K562 (cell line): ENCODE results near the gene RAB31. TPM values are rescaled to one million over a fixed set of nuclear protein-coding genes. Genes with fewer than 3 reads are reported as not detected.

ENCODE experiments used
- ATF7 ChIP-seq: fragments of 450-650 bp; IDR thresholded peaks from 2 replicates; pipeline ENCODE4 v1.7.1; 2014; ENCODE audit warnings: mild to moderate bottlenecking, moderate library complexity
- CAMTA2 ChIP-seq: fragments of 250-450 bp; sonication (Bioruptor Pico); conservative IDR thresholded peaks from 2 replicates; pipeline ENCODE4 v1.5.1; 2022
- DPF2 ChIP-seq: fragments of 450-650 bp; IDR thresholded peaks from 2 replicates; pipeline ENCODE4 v1.6.1; 2016
- ETV6 ChIP-seq, 3 experiments: fragments of 150-350 bp in 1 of 3; sonication (generic) in 1 of 3; formaldehyde crosslinking in 1 of 3; IDR thresholded peaks; 2 replicates each; pipeline versions ENCODE4 v1.6.1 to v1.8.0; 2014 to 2022; ENCODE audit warnings: borderline replicate concordance in 2 of 3, low read depth in 2 of 3, antibody characterized with exemption in 1 of 3, low read length in 1 of 3, mild to moderate bottlenecking in 1 of 3, missing genetic modification reagents in 1 of 3
- FOXA1 ChIP-seq: fragments of 450-650 bp; IDR thresholded peaks from 2 replicates; pipeline ENCODE4 v1.6.1; 2016; ENCODE audit warnings: mild to moderate bottlenecking, borderline replicate concordance
- FOXJ3 ChIP-seq: sonication (generic); formaldehyde crosslinking; IDR thresholded peaks from 2 replicates; pipeline ENCODE4 v1.4.0; 2020; ENCODE audit warnings: mild to moderate bottlenecking, missing genetic modification reagents
- MEF2A ChIP-seq: IDR thresholded peaks from 2 replicates; pipeline ENCODE4 v1.6.1; 2011; ENCODE audit warnings: low read depth, mild to moderate bottlenecking, low read length, moderate library complexity; ENCODE audit not compliant: control insufficient read depth
- MEIS2 ChIP-seq: fragments of 450-650 bp; IDR thresholded peaks from 2 replicates; pipeline ENCODE4 v1.6.1; 2014; ENCODE audit warnings: mild to moderate bottlenecking; ENCODE audit not compliant: partially characterized antibody
- NBN ChIP-seq: fragments of 450-650 bp; IDR thresholded peaks from 2 replicates; pipeline ENCODE4 v1.6.1; 2016; ENCODE audit warnings: low read depth, mild to moderate bottlenecking
- NCOA1 ChIP-seq: fragments of 450-650 bp; IDR thresholded peaks from 2 replicates; pipeline ENCODE4 v1.6.1; 2016; ENCODE audit warnings: low read depth
- NONO ChIP-seq, 2 experiments: fragments of 200-400 bp in 1 of 2; fragments of 450-650 bp in 1 of 2; formaldehyde crosslinking in 1 of 2; IDR thresholded peaks; 2 replicates each; pipeline ENCODE4 v1.6.1; 2017; ENCODE audit warnings: low read depth in 2 of 2, mild to moderate bottlenecking in 2 of 2, moderate library complexity in 2 of 2, low read length in 1 of 2
- POLR3G ChIP-seq: IDR thresholded peaks from 2 replicates; pipeline ENCODE4 v1.6.1; 2011; ENCODE audit not compliant: insufficient read length, insufficient replicate concordance; ENCODE audit errors: extremely low read depth
- RHOXF2B ChIP-seq: fragments of 250-450 bp; sonication (Bioruptor Pico); conservative IDR thresholded peaks from 2 replicates; pipeline ENCODE4 v1.5.1; 2021
- SRSF7 ChIP-seq: fragments of 200-400 bp; formaldehyde crosslinking; optimal IDR thresholded peaks from 2 replicates; pipeline ENCODE3; 2017; ENCODE audit warnings: mild to moderate bottlenecking, low read depth, low read length
- TEAD2 ChIP-seq: fragments of 450-650 bp; IDR thresholded peaks from 2 replicates; pipeline ENCODE4 v1.6.1; 2016; ENCODE audit warnings: missing genetic modification characterization, control low read depth, missing compliant biosample characterization
- TFAM ChIP-seq: fragments of 250-450 bp; sonication (Bioruptor Pico); conservative IDR thresholded peaks from 2 replicates; pipeline ENCODE4 v1.5.0; 2021; ENCODE audit warnings: mild to moderate bottlenecking, moderate library complexity
- THRAP3 ChIP-seq: fragments of 450-650 bp; IDR thresholded peaks from 2 replicates; pipeline ENCODE4 v1.6.1; 2016; ENCODE audit warnings: mild to moderate bottlenecking, inconsistent platforms, borderline replicate concordance
- XRCC3 ChIP-seq: fragments of 450-650 bp; IDR thresholded peaks from 2 replicates; pipeline ENCODE4 v1.6.1; 2017; ENCODE audit warnings: mild to moderate bottlenecking, moderate library complexity
- ZFPM2 ChIP-seq: fragments of 250-450 bp; sonication (Bioruptor Pico); IDR thresholded peaks from 2 replicates; pipeline ENCODE4 v1.5.1; 2022; ENCODE audit warnings: mild to moderate bottlenecking
- polyA plus RNA-seq, 8 experiments: library from polyadenylated mRNA; depleted of rRNA in 4 of 8; stranded (reverse) in 5 of 8; unstranded in 3 of 8; fragments of >200 nt; fragmentation: Nextera tagmentation in 2 of 8; fragmentation: Illumina TruSeq in 1 of 8; extraction: Ambion mirVana in 2 of 8; extraction: Trizol in 1 of 8; gene quantifications; 2 replicates each; pipeline versions ENCODE4 v1.2.1 to v1.2.3, GENCODE V29; 2011 to 2014; ENCODE audit warnings: inconsistent platforms in 1 of 8, missing spikeins in 1 of 8
- total RNA-seq, 7 experiments: library from RNA; depleted of rRNA in 6 of 7; stranded (reverse); fragments of >200 nt in 6 of 7; fragmentation: Illumina TruSeq in 2 of 7; extraction: Trizol in 2 of 7; gene quantifications; 2 replicates each; pipeline versions ENCODE4 v1.2.1 to v1.2.3, GENCODE V29; 2011 to 2021; ENCODE audit warnings: low replicate concordance in 1 of 7
- TF ChIP-seq, protein P1 (sequence below): fragments of 450-650 bp; IDR thresholded peaks from 2 replicates; pipeline ENCODE4 v1.6.1; 2017; ENCODE audit warnings: mild to moderate bottlenecking, moderate library complexity
- TF ChIP-seq, protein P2 (sequence below): fragments of 450-650 bp; formaldehyde crosslinking; IDR thresholded peaks from 2 replicates; pipeline ENCODE4 v1.4.0; 2022; ENCODE audit warnings: missing genetic modification characterization

Gene RAB31
- total and polyA plus RNA-seq, 9 of the 15 experiments (the other 6 are each of a cell fraction or from before 2014, with no cell fraction given), result 20.7 to 70.4 (median 41.3) TPM

DNA sequence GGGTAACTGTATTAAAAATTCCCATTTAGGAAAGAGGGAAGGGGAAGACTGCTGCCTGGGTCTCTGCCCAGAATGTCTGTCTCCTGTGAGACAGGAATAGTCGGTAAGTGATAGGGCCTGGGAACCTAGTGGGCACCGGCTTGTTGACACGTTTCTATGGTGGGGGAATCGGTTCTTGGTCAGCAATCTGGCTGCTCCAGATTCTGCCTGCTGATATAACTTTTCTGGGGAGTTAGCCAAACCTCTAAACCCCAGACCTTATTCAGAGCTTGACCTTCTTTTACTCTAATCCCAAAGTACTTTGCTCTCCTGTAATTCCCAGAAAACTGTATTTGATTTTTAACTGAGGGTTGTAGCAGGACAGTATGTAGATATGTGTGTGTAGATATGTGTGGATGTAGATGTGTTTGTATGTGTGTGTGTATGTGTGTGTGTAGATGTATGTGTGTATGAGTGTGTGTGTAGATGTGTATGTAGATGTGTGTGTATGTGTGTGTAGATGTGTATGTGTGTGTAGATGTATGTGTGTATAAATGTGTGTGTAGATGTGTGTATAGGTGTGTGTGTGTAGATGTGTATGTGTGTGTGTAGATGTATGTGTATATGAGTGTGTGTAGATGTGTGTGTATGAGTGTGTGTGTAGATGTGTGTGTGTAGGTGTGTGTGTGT is 115.8 kb downstream of the RAB31 start (continued):
- no peak for TF ChIP-seq POLR3G
- TF ChIP-seq NONO (IDR thresholded peaks at IDR 0.05; ENCODE audit: low read depth in 2 of 2, low read length in 1 of 2), result no peak
- no peak for TF ChIP-seq ATF7
- TF ChIP-seq XRCC3, result no peak
- no peak for TF ChIP-seq RHOXF2B (CRISPR knock-in tag)
- no peak for TF ChIP-seq MEIS2
- no peak for TF ChIP-seq MEF2A
- no peak for TF ChIP-seq SRSF7
- TF ChIP-seq, protein P1, sequence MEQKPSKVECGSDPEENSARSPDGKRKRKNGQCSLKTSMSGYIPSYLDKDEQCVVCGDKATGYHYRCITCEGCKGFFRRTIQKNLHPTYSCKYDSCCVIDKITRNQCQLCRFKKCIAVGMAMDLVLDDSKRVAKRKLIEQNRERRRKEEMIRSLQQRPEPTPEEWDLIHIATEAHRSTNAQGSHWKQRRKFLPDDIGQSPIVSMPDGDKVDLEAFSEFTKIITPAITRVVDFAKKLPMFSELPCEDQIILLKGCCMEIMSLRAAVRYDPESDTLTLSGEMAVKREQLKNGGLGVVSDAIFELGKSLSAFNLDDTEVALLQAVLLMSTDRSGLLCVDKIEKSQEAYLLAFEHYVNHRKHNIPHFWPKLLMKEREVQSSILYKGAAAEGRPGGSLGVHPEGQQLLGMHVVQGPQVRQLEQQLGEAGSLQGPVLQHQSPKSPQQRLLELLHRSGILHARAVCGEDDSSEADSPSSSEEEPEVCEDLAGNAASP, result no peak
- TF ChIP-seq NBN, result peak; percentile 47; the same call in 1 of the 2 replicates
- TF ChIP-seq TEAD2 (tag), result no peak
- TF ChIP-seq FOXA1, result no peak
- TF ChIP-seq, protein P2, sequence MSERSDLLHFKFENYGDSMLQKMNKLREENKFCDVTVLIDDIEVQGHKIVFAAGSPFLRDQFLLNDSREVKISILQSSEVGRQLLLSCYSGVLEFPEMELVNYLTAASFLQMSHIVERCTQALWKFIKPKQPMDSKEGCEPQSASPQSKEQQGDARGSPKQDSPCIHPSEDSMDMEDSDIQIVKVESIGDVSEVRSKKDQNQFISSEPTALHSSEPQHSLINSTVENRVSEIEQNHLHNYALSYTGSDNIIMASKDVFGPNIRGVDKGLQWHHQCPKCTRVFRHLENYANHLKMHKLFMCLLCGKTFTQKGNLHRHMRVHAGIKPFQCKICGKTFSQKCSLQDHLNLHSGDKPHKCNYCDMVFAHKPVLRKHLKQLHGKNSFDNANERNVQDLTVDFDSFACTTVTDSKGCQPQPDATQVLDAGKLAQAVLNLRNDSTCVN (CRISPR knock-in tag), result peak; percentile 94
- TF ChIP-seq THRAP3, result peak; percentile 85
- TF ChIP-seq TFAM, result no peak
- peak; percentile 58; the same call in 1 of the 2 replicates for TF ChIP-seq DPF2
- no peak for TF ChIP-seq FOXJ3 (CRISPR knock-in tag)
- no peak for TF ChIP-seq ZFPM2
- TF ChIP-seq NCOA1, result no peak; the same call in 1 of the 2 replicates
- no peak for TF ChIP-seq CAMTA2 (CRISPR knock-in tag)
- TF ChIP-seq ETV6 (IDR thresholded peaks at IDR 0.05; ENCODE audit: borderline replicate concordance in 1 of 2, low read depth in 2 of 2, low read length in 1 of 2), result no peak
- TF ChIP-seq ETV6 (CRISPR knock-in tag; IDR thresholded peaks at IDR 0.05; ENCODE audit: borderline replicate concordance), result no peak
